Measurements from ENCODE around the gene FHAD1.

The FHAD1 gene

DNA sequence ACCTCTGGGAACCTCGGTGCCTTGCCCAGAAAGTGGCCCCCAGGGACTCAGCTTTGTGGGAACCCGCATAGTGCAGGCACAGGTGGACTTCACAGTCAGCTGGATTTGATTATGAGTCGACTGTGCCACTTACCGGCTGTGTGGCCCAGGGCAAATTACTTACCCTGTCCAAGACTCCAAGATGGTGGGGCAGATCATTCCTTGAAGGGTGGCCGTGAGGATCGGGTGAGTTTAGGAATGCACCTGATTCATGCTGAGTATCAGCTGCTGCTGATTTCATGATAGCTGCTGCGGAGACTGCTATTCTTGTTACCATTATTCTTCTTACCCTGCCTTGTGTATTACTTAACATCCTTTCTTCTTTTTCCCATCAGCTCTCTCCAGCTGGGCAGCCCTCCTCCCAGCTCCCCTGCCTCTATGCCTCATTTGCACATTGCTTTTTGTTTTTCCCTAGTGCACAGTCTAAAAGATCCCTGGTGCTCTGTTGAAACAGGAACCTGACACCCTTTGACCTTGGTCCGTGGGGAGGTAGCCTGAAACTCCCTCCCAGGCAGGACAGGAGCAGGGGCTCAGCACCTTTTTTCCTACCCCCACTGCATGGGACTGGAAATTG, 40.5 kb upstream of the FHAD1 start:
- H3K4me3 ChIP-seq (ENCODE audit: low read length), result no peak overlapping the region
- no peaks in the 10 kb centered on the region for H4K20me1 ChIP-seq (ENCODE audit: insufficient read depth, low read length)
- no peak for TF ChIP-seq EZH2phosphoT487 (IDR thresholded peaks at IDR 0.05; ENCODE audit: low read depth)
- no peak for TF ChIP-seq CTCF (IDR thresholded peaks at IDR 0.05; ENCODE audit: low read depth, low read length)
- H3K27ac ChIP-seq (ENCODE audit: low read length), result no peak overlapping the region
- no peaks in the 10 kb centered on the region for H3K36me3 ChIP-seq (replicated peaks; ENCODE audit: low read depth, low read length)
- H3K79me2 ChIP-seq (ENCODE audit: low read length), result no peaks in the 10 kb centered on the region
- H3K4me1 ChIP-seq (ENCODE audit: low read length), result no peaks in the 10 kb centered on the region; the same call in 1 of the 2 replicates
- no peaks in the 10 kb centered on the region for H3K27me3 ChIP-seq (ENCODE audit: low read depth, low read length)
- no peak overlapping the region for H3K9ac ChIP-seq (ENCODE audit: low read length)
- no peaks in the 10 kb centered on the region for H3K9me3 ChIP-seq (ENCODE audit: insufficient read depth, low read length)
- no peak overlapping the region for H3K4me2 ChIP-seq (ENCODE audit: low read length)
- no peak overlapping the region for H2AFZ ChIP-seq (ENCODE audit: low read depth, low read length)

DNA sequence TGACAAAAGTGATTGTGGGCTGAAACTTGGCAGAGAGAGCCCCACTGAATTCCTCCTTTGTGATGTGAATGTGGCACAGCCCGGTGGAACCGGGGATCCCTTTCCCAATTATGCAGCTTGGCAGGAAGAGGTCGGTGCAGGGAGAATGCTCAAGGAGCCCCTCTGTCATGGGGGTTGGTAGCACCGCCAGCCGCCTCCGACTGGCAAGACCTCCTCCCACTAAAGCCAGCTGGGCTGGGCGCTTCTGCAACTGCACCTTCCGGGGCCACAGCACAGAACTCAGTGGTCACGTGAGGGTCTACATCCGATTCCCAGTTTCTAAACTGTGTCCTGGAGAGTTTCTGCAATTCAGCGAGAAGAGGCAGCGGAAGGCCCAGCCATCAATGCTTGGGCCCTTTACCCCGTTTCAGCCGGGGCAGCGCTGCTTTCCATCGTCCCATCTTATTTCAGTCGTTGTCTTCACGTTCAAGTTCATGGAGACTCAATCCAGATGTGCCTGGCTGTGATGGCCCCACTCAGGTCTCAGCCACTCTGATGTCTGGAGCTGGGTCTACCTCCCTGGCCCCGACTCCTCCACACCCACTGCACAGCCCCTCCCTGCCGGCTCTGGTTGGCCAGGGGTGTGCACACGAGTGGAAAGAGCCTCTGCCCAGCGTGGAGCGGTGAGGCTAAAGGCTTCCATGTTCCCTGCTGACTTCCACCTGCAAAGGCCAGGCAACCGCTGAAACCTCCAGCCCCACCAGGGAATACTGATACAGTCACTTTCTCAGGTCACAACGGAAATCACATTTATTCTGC, 39.8 kb upstream of the FHAD1 start:
- H3K36me3 ChIP-seq (replicated peaks; ENCODE audit: low read depth, low read length), result no peaks in the 10 kb centered on the region
- H3K79me2 ChIP-seq (ENCODE audit: low read length), result no peaks in the 10 kb centered on the region
- H3K27ac ChIP-seq (ENCODE audit: low read length), result no peak overlapping the region
- no peak overlapping the region for H2AFZ ChIP-seq (ENCODE audit: low read depth, low read length)
- TF ChIP-seq EZH2phosphoT487 (IDR thresholded peaks at IDR 0.05; ENCODE audit: low read depth) (no peak), CTCF (IDR thresholded peaks at IDR 0.05; ENCODE audit: low read depth, low read length) (no peak)
- H3K4me2 ChIP-seq (ENCODE audit: low read length), result no peak overlapping the region
- H3K4me1 ChIP-seq (ENCODE audit: low read length), result no peaks in the 10 kb centered on the region; the same call in 1 of the 2 replicates
- no peak overlapping the region for H3K4me3 ChIP-seq (ENCODE audit: low read length)
- no peaks in the 10 kb centered on the region for H3K9me3 ChIP-seq (ENCODE audit: insufficient read depth, low read length)
- H3K9ac ChIP-seq (ENCODE audit: low read length), result no peak overlapping the region
- H4K20me1 ChIP-seq (ENCODE audit: insufficient read depth, low read length), result no peaks in the 10 kb centered on the region
- H3K27me3 ChIP-seq (ENCODE audit: low read depth, low read length), result 0 out of 2 replicates have a peak, but pooled peaks cover 5% of the 10 kb centered on the region

DNA sequence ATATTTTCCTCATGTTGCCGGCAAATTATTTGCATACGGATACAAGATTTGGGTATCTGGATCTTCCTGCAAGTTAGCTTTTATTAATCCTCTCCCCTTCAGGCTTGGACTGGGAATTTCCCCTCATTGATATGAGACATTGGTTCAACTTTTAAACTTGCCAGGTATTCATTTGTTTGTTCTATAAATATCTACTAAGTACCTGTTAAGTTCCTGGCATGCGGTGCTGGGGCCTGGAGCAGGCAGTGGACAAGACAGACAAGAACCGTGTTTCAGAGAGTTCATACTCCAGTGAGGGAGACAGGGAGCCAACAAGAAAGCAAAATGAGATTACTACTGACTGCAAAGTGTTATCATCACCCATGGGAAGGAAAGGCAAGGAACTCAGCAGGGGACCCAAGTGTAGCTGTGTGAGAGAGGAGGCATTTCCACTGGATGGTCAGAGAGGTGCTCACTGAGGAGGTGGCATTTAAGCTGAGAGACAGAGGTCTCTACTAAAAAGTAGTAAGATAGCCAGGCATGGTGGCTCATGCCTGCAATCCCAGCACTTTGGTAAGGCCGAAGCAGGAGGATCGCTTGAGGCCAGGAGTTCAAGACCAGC, 39.1 kb upstream of the FHAD1 start:
- Histone ChIP-seq H3K9ac (ENCODE audit: low read length) (no peak overlapping the region), H3K4me3 (ENCODE audit: low read length) (no peak overlapping the region), H3K27ac (ENCODE audit: low read length) (no peak overlapping the region), H3K4me2 (ENCODE audit: low read length) (no peak overlapping the region), H3K36me3 (replicated peaks; ENCODE audit: low read depth, low read length) (no peaks in the 10 kb centered on the region), H3K79me2 (ENCODE audit: low read length) (no peaks in the 10 kb centered on the region), H3K4me1 (ENCODE audit: low read length) (no peaks in the 10 kb centered on the region; the same call in 1 of the 2 replicates), H2AFZ (ENCODE audit: low read depth, low read length) (no peak overlapping the region), H3K27me3 (ENCODE audit: low read depth, low read length) (peaks cover 11% of the 10 kb centered on the region; the same call in 1 of the 2 replicates), H4K20me1 (ENCODE audit: insufficient read depth, low read length) (no peaks in the 10 kb centered on the region), H3K9me3 (ENCODE audit: insufficient read depth, low read length) (no peaks in the 10 kb centered on the region)
- TF ChIP-seq EZH2phosphoT487 (IDR thresholded peaks at IDR 0.05; ENCODE audit: low read depth), result no peak
- no peak for TF ChIP-seq CTCF (IDR thresholded peaks at IDR 0.05; ENCODE audit: low read depth, low read length)
